Measurements from ENCODE around the gene GPR135. TPM values are rescaled to one million over a fixed set of nuclear protein-coding genes. Genes with fewer than 3 reads are reported as not detected.

Gene GPR135
- total and polyA plus RNA-seq, 5 donors from 2014 or later = 0.22 to 1.3 (median 0.35) TPM; not detected in 1

DNA sequence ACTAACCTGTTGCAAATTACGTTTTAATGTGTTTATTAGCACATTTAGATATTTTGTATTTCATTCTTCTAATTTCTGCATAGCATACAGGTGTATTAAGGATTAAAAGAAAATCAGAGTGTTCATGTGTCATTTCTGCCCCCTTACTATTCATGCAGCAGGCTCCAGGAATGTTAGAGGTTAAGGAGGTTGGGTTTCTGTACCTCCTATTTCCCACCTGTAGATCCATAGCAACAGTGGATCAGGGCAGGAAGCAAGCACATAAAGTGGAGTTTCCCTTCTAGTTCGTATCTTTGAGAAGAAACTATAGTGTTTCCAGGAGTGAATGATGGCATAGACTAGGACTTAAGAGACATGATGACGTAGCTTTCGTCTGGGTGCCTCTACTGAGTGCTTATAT lies 38.1 kb upstream of the GPR135 start:
- DNase-seq = no peak

GRCh38 chr14:59500732-59501131 lies 35.6 kb upstream of the GPR135 start:
- Mint-ChIP-seq H3K9me3 (no peaks in the 10 kb centered on the region), H3K36me3 (peaks cover 30% of the 10 kb centered on the region), H3K4me3 (no peak overlapping the region), H3K27ac (no peak overlapping the region), H3K27me3 (no peaks in the 10 kb centered on the region), H3K4me1 (peaks cover 27 to 32% (median 31%) of the 10 kb centered on the region in 4 donors)
- Histone ChIP-seq H3K4me1 (ENCODE audit: control insufficient read depth, insufficient read depth, low read length, poor library complexity, severe bottlenecking) (peaks cover 11% of the 10 kb centered on the region), H3K27me3 (ENCODE audit: control insufficient read depth, insufficient read depth, low read length) (no peaks in the 10 kb centered on the region), H3K9me3 (ENCODE audit: control insufficient read depth in 2 of 2, low read length in 2 of 2) (no peaks in the 10 kb centered on the region), H3K4me3 (ENCODE audit: low read depth, low read length) (no peak overlapping the region), H3K36me3 (ENCODE audit: control insufficient read depth, insufficient read depth, low read length) (peaks cover 29% of the 10 kb centered on the region), H3K27ac (ENCODE audit: insufficient read depth, low read length, poor library complexity, severe bottlenecking) (no peak overlapping the region)
- no peak for ATAC-seq (ENCODE audit: low read depth in 2 of 2)
- DNase-seq = no peak

More for the DNA sequence above, 38.1 kb upstream of the GPR135 start:
- Mint-ChIP-seq H3K27me3 (no peaks in the 10 kb centered on the region), H3K4me3 (no peak overlapping the region), H3K9me3 (no peaks in the 10 kb centered on the region), H3K36me3 (peaks cover 20% of the 10 kb centered on the region), H3K27ac (no peak overlapping the region), H3K4me1 (peaks cover 16 to 27% (median 20%) of the 10 kb centered on the region in 4 donors)
- Histone ChIP-seq H3K4me1 (ENCODE audit: control insufficient read depth, insufficient read depth, low read length, poor library complexity, severe bottlenecking) (peaks cover 11% of the 10 kb centered on the region), H3K27ac (ENCODE audit: insufficient read depth, low read length, poor library complexity, severe bottlenecking) (no peak overlapping the region), H3K36me3 (ENCODE audit: control insufficient read depth, insufficient read depth, low read length) (peaks cover 16% of the 10 kb centered on the region), H3K27me3 (ENCODE audit: control insufficient read depth, insufficient read depth, low read length) (no peaks in the 10 kb centered on the region), H3K9me3 (ENCODE audit: control insufficient read depth in 2 of 2, low read length in 2 of 2) (no peaks in the 10 kb centered on the region), H3K4me3 (ENCODE audit: low read depth, low read length) (no peak overlapping the region)
- no peak for ATAC-seq (ENCODE audit: low read depth in 2 of 2)

DNA sequence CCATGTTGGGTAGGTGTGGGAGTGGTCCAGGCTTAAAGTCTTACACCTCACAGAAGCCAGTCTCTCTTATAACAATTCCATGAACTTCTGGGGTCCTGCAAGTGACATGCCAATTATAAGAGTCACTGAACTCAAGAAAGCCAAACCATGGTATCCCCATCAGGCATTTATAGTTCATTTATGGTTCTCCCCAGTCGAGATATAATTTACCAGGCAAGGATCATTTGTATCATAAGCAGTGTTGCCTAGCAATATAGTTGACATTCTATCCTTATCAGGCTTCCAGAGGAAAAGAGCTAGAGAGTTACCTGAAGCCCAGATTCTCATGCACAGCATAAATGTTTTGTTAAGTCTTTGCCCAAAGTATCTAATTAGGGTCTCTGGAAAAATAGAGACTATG lies 27.2 kb upstream of the GPR135 start:
- Histone ChIP-seq H3K9me3 (ENCODE audit: control insufficient read depth in 2 of 2, low read length in 2 of 2) (no peaks in the 10 kb centered on the region), H3K4me1 (ENCODE audit: control insufficient read depth, insufficient read depth, low read length, poor library complexity, severe bottlenecking) (peaks cover 5% of the 10 kb centered on the region), H3K4me3 (ENCODE audit: low read depth, low read length) (no peak overlapping the region), H3K36me3 (ENCODE audit: control insufficient read depth, insufficient read depth, low read length) (peaks cover 78% of the 10 kb centered on the region), H3K27ac (ENCODE audit: insufficient read depth, low read length, poor library complexity, severe bottlenecking) (no peak overlapping the region), H3K27me3 (ENCODE audit: control insufficient read depth, insufficient read depth, low read length) (no peaks in the 10 kb centered on the region)
- DNase-seq (no peak), ATAC-seq (ENCODE audit: low read depth in 2 of 2) (no peak)
- peak overlapping the region in 1 of 3 donors; percentile 38 for H3K27ac Mint-ChIP-seq
- no peaks in the 10 kb centered on the region for H3K9me3 Mint-ChIP-seq
- no peaks in the 10 kb centered on the region for H3K27me3 Mint-ChIP-seq
- H3K36me3 Mint-ChIP-seq = peaks cover 59% of the 10 kb centered on the region
- H3K4me1 Mint-ChIP-seq = peaks cover 31 to 54% (median 42%) of the 10 kb centered on the region in 4 donors
- no peak overlapping the region for H3K4me3 Mint-ChIP-seq

DNA sequence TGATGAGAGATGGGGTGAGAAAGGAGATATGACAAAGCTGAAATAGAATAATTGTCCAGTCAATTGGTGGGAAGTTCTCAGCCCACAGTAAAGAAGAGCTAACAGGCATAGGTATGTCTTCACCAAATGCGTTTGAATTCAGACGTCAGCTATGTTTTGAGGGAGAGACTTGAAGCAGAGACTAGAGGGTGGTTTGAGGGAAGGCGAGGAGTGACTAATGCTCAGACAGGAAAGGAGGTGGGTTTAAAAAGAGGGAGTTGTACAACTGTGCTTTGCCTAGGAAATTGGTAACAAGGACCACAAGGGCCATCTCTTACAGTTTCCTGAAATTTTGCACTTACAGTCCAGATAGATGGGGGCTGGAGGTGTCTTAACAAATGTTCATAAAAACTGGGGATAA lies 25.6 kb upstream of the GPR135 start:
- H3K27ac ChIP-seq (ENCODE audit: insufficient read depth, low read length, poor library complexity, severe bottlenecking) = no peak overlapping the region
- DNase-seq (no peak), ATAC-seq (ENCODE audit: low read depth in 2 of 2) (no peak)
- Mint-ChIP-seq H3K27ac (peak overlapping the region in 2 of 3 donors; percentile 72 to 84), H3K27me3 (no peaks in the 10 kb centered on the region), H3K4me1 (peaks cover 35 to 48% (median 44%) of the 10 kb centered on the region in 4 donors), H3K9me3 (no peaks in the 10 kb centered on the region), H3K4me3 (no peak overlapping the region), H3K36me3 (peaks cover 54% of the 10 kb centered on the region)
- peaks cover 18% of the 10 kb centered on the region for H3K4me1 ChIP-seq (ENCODE audit: control insufficient read depth, insufficient read depth, low read length, poor library complexity, severe bottlenecking)
- H3K36me3 ChIP-seq (ENCODE audit: control insufficient read depth, insufficient read depth, low read length) = peaks cover 68% of the 10 kb centered on the region
- H3K27me3 ChIP-seq (ENCODE audit: control insufficient read depth, insufficient read depth, low read length) = no peaks in the 10 kb centered on the region
- H3K9me3 ChIP-seq (ENCODE audit: control insufficient read depth in 2 of 2, low read length in 2 of 2) = no peaks in the 10 kb centered on the region
- no peak overlapping the region for H3K4me3 ChIP-seq (ENCODE audit: low read depth, low read length)

DNA sequence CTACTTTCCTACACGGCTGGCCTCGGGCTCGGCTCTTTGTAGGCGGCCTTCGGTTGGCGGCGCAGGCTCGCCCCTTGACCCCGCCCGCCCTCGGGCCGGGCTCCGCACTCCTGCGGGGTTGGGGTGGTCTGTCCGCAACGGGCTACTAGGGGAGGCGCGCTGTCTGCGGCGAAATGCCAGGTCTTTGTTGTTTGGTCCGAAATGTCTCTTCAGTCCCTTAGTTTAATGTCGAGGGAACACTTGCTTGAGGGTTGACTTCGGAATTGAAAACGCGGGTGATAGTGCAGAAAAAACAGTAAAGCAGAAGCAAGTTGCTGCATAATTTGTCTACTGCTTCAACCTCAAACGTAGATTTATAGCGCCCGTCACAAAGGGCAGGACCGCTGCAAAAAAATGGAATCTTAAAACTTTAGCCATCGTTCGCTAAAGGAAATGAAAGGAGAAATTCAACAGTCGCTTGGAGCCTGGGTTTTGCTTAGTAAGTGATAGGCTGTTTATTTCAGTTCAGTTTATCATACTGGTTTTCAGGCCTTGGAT lies 19.5 kb upstream of the GPR135 start:
- Histone ChIP-seq H3K27me3 (ENCODE audit: control insufficient read depth, insufficient read depth, low read length) (no peaks in the 10 kb centered on the region), H3K27ac (ENCODE audit: insufficient read depth, low read length, poor library complexity, severe bottlenecking) (peak overlapping the region; percentile 73), H3K4me1 (ENCODE audit: control insufficient read depth, insufficient read depth, low read length, poor library complexity, severe bottlenecking) (peaks cover 56% of the 10 kb centered on the region), H3K36me3 (ENCODE audit: control insufficient read depth, insufficient read depth, low read length) (peaks cover 22% of the 10 kb centered on the region), H3K9me3 (ENCODE audit: control insufficient read depth in 2 of 2, low read length in 2 of 2) (no peaks in the 10 kb centered on the region), H3K4me3 (ENCODE audit: low read depth, low read length) (peak overlapping the region; percentile 98)
- Mint-ChIP-seq H3K4me3 (peak overlapping the region; percentile 89 to 97 (median 96)), H3K27me3 (peaks cover 4% of the 10 kb centered on the region), H3K4me1 (peaks cover 34 to 76% (median 62%) of the 10 kb centered on the region in 4 donors), H3K27ac (peak overlapping the region; percentile 54 to 95 (median 92)), H3K9me3 (no peaks in the 10 kb centered on the region), H3K36me3 (peaks cover 19% of the 10 kb centered on the region)
- no peak for DNase-seq
- ATAC-seq (ENCODE audit: low read depth in 2 of 2) = peak; percentile 35 to 44

- DNase-seq (peak; percentile 96 to 98 (median 97)), ATAC-seq (ENCODE audit: low read depth in 2 of 2) (peak; percentile 94 to 96)
- peaks cover 4% of the 10 kb centered on the region for H3K27me3 Mint-ChIP-seq
- Histone ChIP-seq H3K27me3 (ENCODE audit: control insufficient read depth, insufficient read depth, low read length) (no peaks in the 10 kb centered on the region), H3K4me1 (ENCODE audit: control insufficient read depth, insufficient read depth, low read length, poor library complexity, severe bottlenecking) (peaks cover 55% of the 10 kb centered on the region), H3K9me3 (ENCODE audit: control insufficient read depth in 2 of 2, low read length in 2 of 2) (no peaks in the 10 kb centered on the region), H3K36me3 (ENCODE audit: control insufficient read depth, insufficient read depth, low read length) (peaks cover 16% of the 10 kb centered on the region), H3K4me3 (ENCODE audit: low read depth, low read length) (peak within 1 kb of the TSS; percentile 98), H3K27ac (ENCODE audit: insufficient read depth, low read length, poor library complexity, severe bottlenecking) (peak within 1 kb of the TSS; percentile 73)
- peak within 1 kb of the TSS; percentile 54 to 95 (median 94) for H3K27ac Mint-ChIP-seq
- peaks cover 28 to 74% (median 57%) of the 10 kb centered on the region in 4 donors for H3K4me1 Mint-ChIP-seq
- H3K9me3 Mint-ChIP-seq = no peaks in the 10 kb centered on the region
- peaks cover 12% of the 10 kb centered on the region for H3K36me3 Mint-ChIP-seq
- peak within 1 kb of the TSS; percentile 89 to 97 (median 96) for H3K4me3 Mint-ChIP-seq
Observed at GRCh38 chr14:59483819-59484638, 18.8 kb upstream of the GPR135 start, which contains the start of the genes JKAMP and L3HYPDH. Gene JKAMP (plus strand): TSS chr14:59484517. CDS start chr14:59484590, 73 bp downstream. Gene L3HYPDH (minus strand): TSS chr14:59484408. CDS start chr14:59484316, 92 bp downstream.

DNA sequence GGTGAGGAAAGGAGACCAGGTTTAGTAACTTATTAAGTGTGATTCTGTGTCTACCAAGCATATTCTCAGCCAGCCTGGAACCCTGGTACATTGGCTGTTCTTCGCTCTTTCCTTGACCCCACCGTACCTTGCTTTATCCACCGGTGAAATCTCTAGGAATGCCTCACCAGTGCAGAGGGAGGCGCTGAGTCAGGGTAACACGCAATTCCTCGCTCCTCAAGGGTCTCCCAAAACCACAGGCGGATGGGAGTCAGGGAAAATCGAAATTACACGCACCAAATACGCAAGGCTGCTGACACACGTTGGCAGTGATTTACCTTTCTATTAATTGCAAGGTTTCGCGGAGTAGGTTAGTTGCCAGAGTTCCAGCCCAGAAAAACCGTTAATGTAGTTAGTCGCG lies 18.2 kb upstream of the GPR135 start:
- peak overlapping the region; percentile 73 for H3K27ac ChIP-seq (ENCODE audit: insufficient read depth, low read length, poor library complexity, severe bottlenecking)
- H3K27me3 Mint-ChIP-seq = peaks cover 4% of the 10 kb centered on the region
- H3K4me1 ChIP-seq (ENCODE audit: control insufficient read depth, insufficient read depth, low read length, poor library complexity, severe bottlenecking) = peaks cover 51% of the 10 kb centered on the region
- H3K9me3 Mint-ChIP-seq = no peaks in the 10 kb centered on the region
- peak overlapping the region in 2 of 3 donors; percentile 94 to 95 for H3K27ac Mint-ChIP-seq
- peaks cover 7% of the 10 kb centered on the region for H3K36me3 Mint-ChIP-seq
- peaks cover 22 to 73% (median 54%) of the 10 kb centered on the region in 4 donors for H3K4me1 Mint-ChIP-seq
- no peak for ATAC-seq (ENCODE audit: low read depth in 2 of 2)
- peak in 1 of 3 donors; percentile 3 for DNase-seq
- peaks cover 11% of the 10 kb centered on the region for H3K36me3 ChIP-seq (ENCODE audit: control insufficient read depth, insufficient read depth, low read length)
- H3K27me3 ChIP-seq (ENCODE audit: control insufficient read depth, insufficient read depth, low read length) = no peaks in the 10 kb centered on the region
- peak overlapping the region; percentile 89 to 97 (median 96) for H3K4me3 Mint-ChIP-seq
- peak overlapping the region; percentile 90 for H3K4me3 ChIP-seq (ENCODE audit: low read depth, low read length)
- no peaks in the 10 kb centered on the region for H3K9me3 ChIP-seq (ENCODE audit: control insufficient read depth in 2 of 2, low read length in 2 of 2)
